GM12878 (cell line): ENCODE results near the gene MTIF3. TPM values are rescaled to one million over a fixed set of nuclear protein-coding genes. Genes with fewer than 3 reads are reported as not detected.

Experiments used
- ATF3 ChIP-seq: IDR thresholded peaks from 2 replicates; pipeline ENCODE4 v1.6.1; 2011; ENCODE audit warnings: low read depth, mild to moderate bottlenecking, low read length, moderate library complexity, borderline replicate concordance; ENCODE audit errors: extremely low read depth
- CREM ChIP-seq: IDR thresholded peaks from 2 replicates; pipeline ENCODE4 v1.6.1; 2014; ENCODE audit warnings: antibody characterized with exemption, low read depth
- CTCF ChIP-seq, 3 experiments: IDR thresholded peaks in 2 of 3; conservative IDR thresholded peaks in 1 of 3; 2 replicates each; pipeline ENCODE4 v1.5.1; 2011; ENCODE audit warnings: low read depth in 3 of 3, low read length in 3 of 3, mild to moderate bottlenecking in 3 of 3, control low read depth in 2 of 3, moderate library complexity in 2 of 3, inconsistent platforms in 1 of 3, mixed read lengths in 1 of 3; ENCODE audit not compliant: control insufficient read depth in 2 of 3, insufficient read depth in 1 of 3; ENCODE audit errors: extremely low read depth in 1 of 3
- EGR1 ChIP-seq, 2 experiments: IDR thresholded peaks; 1 replicate in 1 of 2; 2 replicates in 1 of 2; pipeline ENCODE4 v1.6.1; 2011 to 2012; ENCODE audit warnings: low read depth in 2 of 2, low read length in 2 of 2, borderline replicate concordance in 1 of 2, mild to moderate bottlenecking in 1 of 2, moderate library complexity in 1 of 2
- MXI1 ChIP-seq: fragments of 150-350 bp; IDR thresholded peaks from 2 replicates; pipeline ENCODE4 v1.6.1; 2011; ENCODE audit warnings: low read depth, mild to moderate bottlenecking, inconsistent platforms, low read length, improper control_type of control experiment
- RAD21 ChIP-seq: IDR thresholded peaks from 2 replicates; pipeline ENCODE4 v1.6.1; 2011; ENCODE audit warnings: mild to moderate bottlenecking, low read depth, low read length, moderate library complexity; ENCODE audit not compliant: insufficient read depth
- RB1 ChIP-seq: fragments of 450-650 bp; formaldehyde crosslinking; IDR thresholded peaks from 2 replicates; pipeline ENCODE4 v1.6.1; 2017; ENCODE audit warnings: mild to moderate bottlenecking, borderline replicate concordance
- SIN3A ChIP-seq: IDR thresholded peaks from 2 replicates; pipeline ENCODE4 v1.6.1; 2012; ENCODE audit warnings: low read depth, low read length, improper control_type of control experiment
- SIX5 ChIP-seq: IDR thresholded peaks from 2 replicates; pipeline ENCODE4 v1.6.1; 2011; ENCODE audit warnings: mild to moderate bottlenecking, low read depth, low read length, moderate library complexity; ENCODE audit not compliant: severe bottlenecking
- SREBF2 ChIP-seq: IDR thresholded peaks from 2 replicates; pipeline ENCODE4 v1.6.1; 2012; ENCODE audit warnings: mild to moderate bottlenecking, low read length
- SRF ChIP-seq, 2 experiments: IDR thresholded peaks; 2 replicates each; pipeline ENCODE4 v1.6.1; 2011; ENCODE audit warnings: low read depth in 2 of 2, low read length in 2 of 2, mild to moderate bottlenecking in 1 of 2, moderate library complexity in 1 of 2
- SUZ12 ChIP-seq: fragments of 200-600 bp; sonication (generic); IDR thresholded peaks from one replicate; pipeline ENCODE4 v1.6.1; 2018; ENCODE audit warnings: antibody characterized with exemption, mild to moderate bottlenecking; ENCODE audit not compliant: unreplicated experiment
- polyA plus RNA-seq, 11 experiments: library from polyadenylated mRNA; depleted of rRNA in 4 of 11; unstranded in 6 of 11; stranded (reverse) in 5 of 11; fragments of >200 nt; fragmentation: Nextera tagmentation in 4 of 11; fragmentation: Illumina TruSeq in 1 of 11; extraction: Ambion mirVana in 4 of 11; extraction: Trizol in 1 of 11; gene quantifications; 1 replicate in 1 of 11; 2 replicates in 10 of 11; pipeline versions ENCODE4 v1.2.1 to v1.2.3, GENCODE V29; 2011 to 2016; ENCODE audit warnings: inconsistent platforms in 2 of 11, missing spikeins in 2 of 11, low read depth in 1 of 11
- total RNA-seq, 4 experiments: library from RNA; depleted of rRNA in 3 of 4; stranded (reverse); fragments of >200 nt in 3 of 4; fragmentation: Illumina TruSeq in 1 of 4; extraction: Trizol in 1 of 4; gene quantifications; 2 replicates each; pipeline versions ENCODE4 v1.2.1 to v1.2.3, GENCODE V29; 2013 to 2021
- TF ChIP-seq, protein P1 (sequence below): fragments of 450-650 bp; IDR thresholded peaks from 2 replicates; pipeline ENCODE4 v1.6.1; 2016; ENCODE audit warnings: mild to moderate bottlenecking, moderate library complexity, borderline replicate concordance
- TF ChIP-seq, protein P2 (sequence below): fragments of 450-650 bp; IDR thresholded peaks from 2 replicates; pipeline ENCODE4 v1.6.1; 2018; ENCODE audit warnings: mild to moderate bottlenecking, low read depth, moderate library complexity; ENCODE audit not compliant: partially characterized antibody
- TF ChIP-seq, protein P3 (sequence below): fragments of 450-650 bp; IDR thresholded peaks from 2 replicates; pipeline ENCODE4 v1.6.1; 2017; ENCODE audit warnings: mild to moderate bottlenecking, low read depth, inconsistent platforms; ENCODE audit not compliant: poor library complexity, severe bottlenecking

The MTIF3 gene
- total and polyA plus RNA-seq, 10 of the 15 experiments (the other 5 are each of a cell fraction or from before 2014, with no cell fraction given): 22.4 to 73.9 (median 49.7) TPM

GRCh38 chr13:27449936-27450828 is at the start of gene MTIF3 (continued):
- TF ChIP-seq, protein P1, sequence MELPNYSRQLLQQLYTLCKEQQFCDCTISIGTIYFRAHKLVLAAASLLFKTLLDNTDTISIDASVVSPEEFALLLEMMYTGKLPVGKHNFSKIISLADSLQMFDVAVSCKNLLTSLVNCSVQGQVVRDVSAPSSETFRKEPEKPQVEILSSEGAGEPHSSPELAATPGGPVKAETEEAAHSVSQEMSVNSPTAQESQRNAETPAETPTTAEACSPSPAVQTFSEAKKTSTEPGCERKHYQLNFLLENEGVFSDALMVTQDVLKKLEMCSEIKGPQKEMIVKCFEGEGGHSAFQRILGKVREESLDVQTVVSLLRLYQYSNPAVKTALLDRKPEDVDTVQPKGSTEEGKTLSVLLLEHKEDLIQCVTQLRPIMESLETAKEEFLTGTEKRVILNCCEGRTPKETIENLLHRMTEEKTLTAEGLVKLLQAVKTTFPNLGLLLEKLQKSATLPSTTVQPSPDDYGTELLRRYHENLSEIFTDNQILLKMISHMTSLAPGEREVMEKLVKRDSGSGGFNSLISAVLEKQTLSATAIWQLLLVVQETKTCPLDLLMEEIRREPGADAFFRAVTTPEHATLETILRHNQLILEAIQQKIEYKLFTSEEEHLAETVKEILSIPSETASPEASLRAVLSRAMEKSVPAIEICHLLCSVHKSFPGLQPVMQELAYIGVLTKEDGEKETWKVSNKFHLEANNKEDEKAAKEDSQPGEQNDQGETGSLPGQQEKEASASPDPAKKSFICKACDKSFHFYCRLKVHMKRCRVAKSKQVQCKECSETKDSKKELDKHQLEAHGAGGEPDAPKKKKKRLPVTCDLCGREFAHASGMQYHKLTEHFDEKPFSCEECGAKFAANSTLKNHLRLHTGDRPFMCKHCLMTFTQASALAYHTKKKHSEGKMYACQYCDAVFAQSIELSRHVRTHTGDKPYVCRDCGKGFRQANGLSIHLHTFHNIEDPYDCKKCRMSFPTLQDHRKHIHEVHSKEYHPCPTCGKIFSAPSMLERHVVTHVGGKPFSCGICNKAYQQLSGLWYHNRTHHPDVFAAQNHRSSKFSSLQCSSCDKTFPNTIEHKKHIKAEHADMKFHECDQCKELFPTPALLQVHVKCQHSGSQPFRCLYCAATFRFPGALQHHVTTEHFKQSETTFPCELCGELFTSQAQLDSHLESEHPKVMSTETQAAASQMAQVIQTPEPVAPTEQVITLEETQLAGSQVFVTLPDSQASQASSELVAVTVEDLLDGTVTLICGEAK: peak; percentile 15; the same call in 1 of the 2 replicates
- TF ChIP-seq, protein P2, sequence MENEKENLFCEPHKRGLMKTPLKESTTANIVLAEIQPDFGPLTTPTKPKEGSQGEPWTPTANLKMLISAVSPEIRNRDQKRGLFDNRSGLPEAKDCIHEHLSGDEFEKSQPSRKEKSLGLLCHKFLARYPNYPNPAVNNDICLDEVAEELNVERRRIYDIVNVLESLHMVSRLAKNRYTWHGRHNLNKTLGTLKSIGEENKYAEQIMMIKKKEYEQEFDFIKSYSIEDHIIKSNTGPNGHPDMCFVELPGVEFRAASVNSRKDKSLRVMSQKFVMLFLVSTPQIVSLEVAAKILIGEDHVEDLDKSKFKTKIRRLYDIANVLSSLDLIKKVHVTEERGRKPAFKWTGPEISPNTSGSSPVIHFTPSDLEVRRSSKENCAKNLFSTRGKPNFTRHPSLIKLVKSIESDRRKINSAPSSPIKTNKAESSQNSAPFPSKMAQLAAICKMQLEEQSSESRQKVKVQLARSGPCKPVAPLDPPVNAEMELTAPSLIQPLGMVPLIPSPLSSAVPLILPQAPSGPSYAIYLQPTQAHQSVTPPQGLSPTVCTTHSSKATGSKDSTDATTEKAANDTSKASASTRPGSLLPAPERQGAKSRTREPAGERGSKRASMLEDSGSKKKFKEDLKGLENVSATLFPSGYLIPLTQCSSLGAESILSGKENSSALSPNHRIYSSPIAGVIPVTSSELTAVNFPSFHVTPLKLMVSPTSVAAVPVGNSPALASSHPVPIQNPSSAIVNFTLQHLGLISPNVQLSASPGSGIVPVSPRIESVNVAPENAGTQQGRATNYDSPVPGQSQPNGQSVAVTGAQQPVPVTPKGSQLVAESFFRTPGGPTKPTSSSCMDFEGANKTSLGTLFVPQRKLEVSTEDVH: no peak
- peak; percentile 50; the same call in 1 of the 2 replicates for TF ChIP-seq RB1
- TF ChIP-seq CREM: peak; percentile 40
- 0 out of 2 replicates have a peak, but pooled peaks have one; percentile 16 for TF ChIP-seq RAD21
- peak; percentile 24 for TF ChIP-seq SIX5
- 0 out of 2 replicates have a peak, but pooled peaks have one; percentile 30 for TF ChIP-seq ATF3
- TF ChIP-seq SRF (IDR thresholded peaks at IDR 0.05; ENCODE audit: low read depth in 2 of 2, low read length in 2 of 2): peak in 1 of 2 experiments; percentile 44; a peak in 1 of 4 replicates
- TF ChIP-seq, protein P3, sequence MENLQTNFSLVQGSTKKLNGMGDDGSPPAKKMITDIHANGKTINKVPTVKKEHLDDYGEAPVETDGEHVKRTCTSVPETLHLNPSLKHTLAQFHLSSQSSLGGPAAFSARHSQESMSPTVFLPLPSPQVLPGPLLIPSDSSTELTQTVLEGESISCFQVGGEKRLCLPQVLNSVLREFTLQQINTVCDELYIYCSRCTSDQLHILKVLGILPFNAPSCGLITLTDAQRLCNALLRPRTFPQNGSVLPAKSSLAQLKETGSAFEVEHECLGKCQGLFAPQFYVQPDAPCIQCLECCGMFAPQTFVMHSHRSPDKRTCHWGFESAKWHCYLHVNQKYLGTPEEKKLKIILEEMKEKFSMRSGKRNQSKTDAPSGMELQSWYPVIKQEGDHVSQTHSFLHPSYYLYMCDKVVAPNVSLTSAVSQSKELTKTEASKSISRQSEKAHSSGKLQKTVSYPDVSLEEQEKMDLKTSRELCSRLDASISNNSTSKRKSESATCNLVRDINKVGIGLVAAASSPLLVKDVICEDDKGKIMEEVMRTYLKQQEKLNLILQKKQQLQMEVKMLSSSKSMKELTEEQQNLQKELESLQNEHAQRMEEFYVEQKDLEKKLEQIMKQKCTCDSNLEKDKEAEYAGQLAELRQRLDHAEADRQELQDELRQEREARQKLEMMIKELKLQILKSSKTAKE: no peak
- no peak for TF ChIP-seq SUZ12
- peak; percentile 75 for TF ChIP-seq MXI1
- no peak for TF ChIP-seq SIN3A
- peak; percentile 64 to 98; a peak in 2 of 3 replicates for TF ChIP-seq EGR1 (IDR thresholded peaks at IDR 0.05; ENCODE audit: borderline replicate concordance in 1 of 2, low read depth in 2 of 2, low read length in 2 of 2)
- TF ChIP-seq SREBF2: no peak
- no peak for TF ChIP-seq CTCF (IDR thresholded peaks at IDR 0.05 in 2 of 3, conservative IDR thresholded peaks at IDR 0.05 in 1 of 3; ENCODE audit: control insufficient read depth in 2 of 3, extremely low read depth in 1 of 3, insufficient read depth in 1 of 3, low read depth in 3 of 3, low read length in 3 of 3)
